NCI-H2081 treated with DMSO at 0.1 percent for 48 hours (cell line): ENCODE measurements around the gene NLE1.
"Not testable (repeated sequence)": the region's sequence is repeated elsewhere in the genome, so short reads cannot be mapped to it uniquely, and the experiment has no call there.

Experiments used
- DNase-seq: peaks from one replicate; lab custom pipeline; 2025; lab: John Stamatoyannopoulos, UW

Gene NLE1

GRCh38 chr17:35141681-35142466 lies at the start of gene NLE1:
Gene NLE1 (minus strand): TSS chr17:35142303. CDS start chr17:35142275, 28 bp downstream.
- DNase-seq, result peak; percentile 37

- no peak for DNase-seq
Measured at GRCh38 chr17:35191001-35191695, 49.0 kb upstream of the NLE1 start.

- no peak for DNase-seq
Measured at GRCh38 chr17:35189291-35189690, 47.2 kb upstream of the NLE1 start.

GRCh38 chr17:35188111-35188510 lies 46.0 kb upstream of the NLE1 start:
- DNase-seq, result no peak

- no peak for DNase-seq
Measured at GRCh38 chr17:35187481-35187880, 45.4 kb upstream of the NLE1 start.

- no peak for DNase-seq
Measured at GRCh38 chr17:35185849-35186248, 43.7 kb upstream of the NLE1 start.

GRCh38 chr17:35184274-35184673 lies 42.2 kb upstream of the NLE1 start:
- no peak for DNase-seq

GRCh38 chr17:35183332-35183731 lies 41.2 kb upstream of the NLE1 start:
- DNase-seq, result no peak

GRCh38 chr17:35179379-35179778 lies 37.3 kb upstream of the NLE1 start:
- not testable (repeated sequence) for DNase-seq

- DNase-seq, result no peak
Measured at GRCh38 chr17:35176897-35177296, 34.8 kb upstream of the NLE1 start.

- DNase-seq, result no peak
Measured at GRCh38 chr17:35175638-35176415, 33.7 kb upstream of the NLE1 start.

GRCh38 chr17:35174835-35175334 lies 32.8 kb upstream of the NLE1 start:
- DNase-seq, result no peak

- not testable (repeated sequence) for DNase-seq
Measured at GRCh38 chr17:35172321-35172720, 30.2 kb upstream of the NLE1 start.

- no peak for DNase-seq
Measured at GRCh38 chr17:35171834-35172233, 29.7 kb upstream of the NLE1 start.

- no peak for DNase-seq
Measured at GRCh38 chr17:35170968-35171771, 29.1 kb upstream of the NLE1 start.

GRCh38 chr17:35169835-35170363 lies 27.8 kb upstream of the NLE1 start:
- DNase-seq, result no peak

- DNase-seq, result no peak
Measured at GRCh38 chr17:35167666-35168065, 25.6 kb upstream of the NLE1 start.

- no peak for DNase-seq
Measured at GRCh38 chr17:35167046-35167445, 24.9 kb upstream of the NLE1 start.

GRCh38 chr17:35166526-35166925 lies 24.4 kb upstream of the NLE1 start:
- DNase-seq, result no peak

- DNase-seq, result no peak
Measured at GRCh38 chr17:35164716-35165115, 22.6 kb upstream of the NLE1 start.

- DNase-seq, result no peak
Measured at GRCh38 chr17:35163886-35164285, 21.8 kb upstream of the NLE1 start.
